HG03558 (cell line): Measurements from ENCODE around the gene GIMAP5.
"Not testable (repeated sequence)": the region's sequence is repeated elsewhere in the genome, so short reads cannot be mapped to it uniquely, and the experiment has no call there.

Experiments used
- ATAC-seq: cut with Tn5 transposase; IDR thresholded peaks from one replicate; pipeline ENCODE4 v1.9.1; 2021; ENCODE audit warnings: moderate number of reproducible peaks; ENCODE audit not compliant: unreplicated experiment; ENCODE audit errors: extremely low read depth

GIMAP5 gene

GRCh38 chr7:150756858-150757257 is 19.6 kb downstream of the GIMAP5 start:
- no peak for ATAC-seq

DNA sequence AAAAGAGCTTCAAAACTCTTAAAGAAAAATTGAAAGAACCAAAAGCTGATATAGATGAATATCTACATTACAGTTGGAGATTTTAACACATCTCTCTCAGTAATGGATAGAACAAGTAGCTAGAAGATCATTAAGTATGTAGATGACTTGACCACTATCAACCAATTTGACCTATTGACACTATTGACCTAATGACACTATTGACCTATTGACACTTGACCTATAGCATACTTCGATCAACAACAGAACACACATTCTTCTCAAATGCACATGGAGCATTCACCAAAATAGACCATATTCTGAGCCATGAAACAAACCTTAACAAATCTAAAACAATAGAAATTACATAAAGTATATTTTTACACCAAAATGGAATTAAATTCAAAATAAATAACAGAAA is 22.3 kb downstream of the GIMAP5 start:
- ATAC-seq = no peak

- no peak for ATAC-seq
Measured at GRCh38 chr7:150766334-150766709, 29.1 kb downstream of the GIMAP5 start.

DNA sequence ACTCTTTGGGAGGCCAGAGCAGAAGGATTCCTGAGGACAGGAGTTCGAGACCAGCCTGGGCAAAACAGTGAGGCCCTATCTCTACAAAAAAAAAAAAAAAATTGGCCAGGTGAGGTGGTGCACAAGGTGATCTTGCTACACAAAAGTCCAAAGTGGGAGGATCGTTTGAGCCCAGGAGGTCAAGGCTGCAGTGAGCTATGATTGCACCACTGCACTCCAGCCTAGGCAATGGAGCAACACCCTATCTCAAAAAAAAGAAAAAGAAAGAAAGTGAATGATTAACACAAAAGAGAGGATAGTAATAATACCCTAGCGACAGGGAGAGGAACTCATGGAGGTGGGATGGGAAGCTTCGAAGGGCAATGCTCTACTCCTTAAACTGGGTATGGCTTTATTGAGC is 32.5 kb downstream of the GIMAP5 start:
- ATAC-seq = no peak

DNA sequence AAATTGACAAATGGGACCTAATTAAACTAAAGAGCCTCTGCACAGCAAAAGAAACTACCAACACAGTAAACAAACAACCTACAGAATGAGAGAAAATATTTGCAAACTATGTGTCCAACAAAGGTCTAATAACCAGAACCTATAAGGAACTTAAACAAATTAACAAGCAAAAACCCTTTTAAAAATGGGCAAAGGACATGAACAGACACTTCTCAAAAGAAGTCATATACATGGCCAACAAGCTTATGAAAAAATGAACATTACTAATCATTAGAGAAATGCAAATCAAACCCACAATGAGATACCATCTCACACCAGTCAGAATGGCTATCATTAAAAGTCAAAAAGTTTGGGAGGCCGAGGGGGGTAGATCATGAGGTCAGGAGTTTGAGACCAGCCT is 36.9 kb downstream of the GIMAP5 start:
- not testable (repeated sequence) for ATAC-seq

- ATAC-seq = no peak
Measured at GRCh38 chr7:150778014-150778737, 41.0 kb downstream of the GIMAP5 start.

- ATAC-seq = no peak
Measured at GRCh38 chr7:150778738-150779301, 41.6 kb downstream of the GIMAP5 start.

- no peak for ATAC-seq
Measured at GRCh38 chr7:150780292-150780691, 43.1 kb downstream of the GIMAP5 start.

- no peak for ATAC-seq
Measured at GRCh38 chr7:150781103-150781502, 43.9 kb downstream of the GIMAP5 start.

GRCh38 chr7:150781961-150782360 is 44.7 kb downstream of the GIMAP5 start:
- ATAC-seq = no peak

DNA sequence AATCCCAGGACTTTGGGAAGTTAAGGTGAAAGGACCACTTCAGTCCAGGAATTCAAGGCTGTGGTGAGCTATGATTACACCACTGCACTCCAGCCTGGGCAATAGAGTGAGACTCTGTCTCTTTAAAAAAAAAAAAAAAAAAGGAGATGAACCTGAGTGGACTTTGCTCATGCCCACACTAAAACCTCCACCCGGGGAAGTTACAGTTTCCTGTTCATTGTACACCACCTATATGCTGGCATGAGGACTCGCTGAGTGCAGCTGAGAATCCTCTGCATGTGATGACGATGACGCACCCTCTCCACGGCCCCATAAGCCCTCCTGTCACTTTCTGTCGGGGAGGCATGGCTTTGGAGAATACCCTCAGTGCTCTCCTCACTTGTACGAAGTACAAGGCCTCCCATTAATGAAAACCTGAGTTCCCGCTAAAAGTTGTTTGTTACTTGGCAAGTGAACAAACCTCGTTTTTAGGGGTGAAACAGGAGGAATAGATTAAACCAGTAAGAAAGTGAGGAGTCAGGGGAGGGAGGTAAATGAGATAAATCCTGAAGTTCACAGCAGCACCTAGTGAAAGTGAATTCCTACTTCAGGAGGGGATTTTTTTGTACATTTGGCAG is 47.0 kb downstream of the GIMAP5 start:
- no peak for ATAC-seq

GRCh38 chr7:150784954-150785353 is 47.7 kb downstream of the GIMAP5 start:
- no peak for ATAC-seq

DNA sequence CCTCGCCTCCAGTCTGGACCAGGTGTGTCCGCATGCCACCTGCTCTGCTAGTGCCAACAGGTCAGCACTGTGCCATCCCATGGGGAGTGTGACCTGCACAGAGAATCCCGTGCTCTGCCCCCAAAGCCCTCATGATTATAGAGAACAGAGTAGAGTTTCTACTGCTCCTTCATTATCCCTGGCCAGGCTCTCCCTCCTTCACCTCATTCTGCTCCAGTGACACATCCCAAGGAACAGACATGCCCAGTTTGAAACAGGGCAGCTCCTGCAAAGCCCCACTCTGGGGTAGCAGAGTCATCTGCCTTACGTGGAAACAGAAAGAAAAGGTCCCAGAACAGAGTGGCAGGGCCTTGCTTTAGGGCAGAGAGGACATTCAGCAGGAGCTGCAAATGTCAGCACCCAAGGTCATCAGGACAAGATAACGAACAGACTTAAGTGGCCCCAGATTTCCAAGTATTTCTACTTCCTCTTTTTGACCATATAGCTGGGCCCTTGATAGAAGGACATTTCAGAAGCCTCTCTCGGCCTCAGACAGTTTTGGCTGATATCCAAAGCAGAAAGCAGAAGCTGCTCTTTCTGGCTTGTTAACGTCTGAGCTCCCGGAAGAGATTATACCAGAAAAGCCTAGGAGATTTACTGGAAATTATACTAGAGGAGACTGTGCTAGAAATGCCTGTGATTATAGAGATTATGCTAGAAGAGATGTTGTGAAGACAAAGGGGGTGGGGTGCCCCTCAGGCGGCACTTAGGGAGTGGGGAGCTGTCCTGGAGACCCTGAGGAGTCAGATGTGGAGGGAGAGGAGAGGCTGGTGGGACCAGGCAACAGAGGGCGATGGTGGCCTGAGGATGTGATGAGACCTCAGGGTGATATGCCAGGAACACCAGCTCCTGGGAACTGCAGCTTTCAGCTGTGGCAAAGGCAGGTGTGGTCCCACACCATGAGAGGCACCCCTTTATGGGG is 50.4 kb downstream of the GIMAP5 start:
- ATAC-seq = no peak

DNA sequence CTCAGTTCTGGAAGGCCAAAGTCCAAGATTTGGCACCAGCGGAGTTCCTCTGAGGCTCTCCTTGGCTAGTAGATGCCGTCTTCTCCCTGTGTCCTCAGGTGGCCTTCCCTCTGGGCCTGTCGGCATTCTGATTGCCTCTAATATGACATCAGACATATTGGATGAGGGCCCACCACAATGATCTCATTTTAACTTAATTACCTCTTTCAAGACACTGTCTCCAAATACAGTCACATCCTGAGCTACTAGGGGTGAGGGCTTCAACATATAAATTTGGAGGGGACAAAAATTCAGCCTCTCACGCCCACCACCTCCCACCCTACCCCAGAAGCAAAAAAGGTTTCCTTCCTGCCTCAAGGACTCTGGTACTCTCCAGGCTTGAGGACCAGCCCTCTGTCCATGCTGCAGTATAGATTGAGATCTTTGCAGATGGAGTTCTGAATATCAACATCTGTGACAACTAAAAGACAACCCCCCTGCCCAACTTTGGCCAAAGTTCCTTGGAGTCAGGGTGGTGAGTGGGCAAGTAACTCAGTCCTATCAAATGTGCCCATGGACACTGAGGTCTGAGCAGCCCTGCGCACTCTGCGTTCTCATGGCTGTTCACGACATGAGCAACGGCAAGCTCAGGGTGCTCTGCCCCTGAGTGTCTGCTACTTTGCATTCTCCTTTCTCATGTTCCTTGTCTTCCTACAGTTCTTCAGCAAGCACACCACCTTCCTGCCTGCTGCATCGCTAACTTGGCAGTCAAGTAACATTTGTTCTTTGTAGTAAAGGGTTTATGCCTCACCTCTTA is 51.5 kb downstream of the GIMAP5 start:
- no peak for ATAC-seq

DNA sequence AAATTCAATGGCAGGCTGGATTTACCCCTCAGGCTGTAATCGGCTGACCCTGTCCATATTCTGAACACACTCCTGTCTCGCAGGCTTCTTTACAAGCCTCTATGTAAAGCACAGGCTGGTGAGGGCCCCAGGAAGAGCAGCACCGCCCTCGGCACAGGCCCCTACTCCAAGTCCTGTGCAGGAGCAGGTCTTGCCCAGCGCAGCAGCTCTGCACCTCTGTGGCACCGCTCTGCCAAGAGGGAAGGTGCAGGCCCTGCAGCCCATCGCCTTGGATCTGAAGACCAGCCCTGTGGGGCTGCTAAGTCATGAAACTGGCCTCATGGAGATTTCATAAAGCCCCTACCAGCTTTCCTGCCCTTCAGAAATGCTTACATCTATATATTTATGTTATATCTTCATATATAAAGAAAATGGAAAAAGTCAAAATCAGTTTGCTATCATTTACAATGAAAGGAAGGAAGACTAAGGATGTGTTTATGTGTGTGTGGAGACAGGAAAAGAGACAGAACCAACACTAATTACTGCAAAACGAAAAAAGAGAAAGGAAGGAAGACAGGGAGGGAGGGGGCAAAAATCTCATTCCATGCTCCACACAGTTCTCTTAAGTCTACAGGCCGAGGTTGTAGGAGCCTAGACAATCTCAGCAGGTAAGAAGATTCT is 53.3 kb downstream of the GIMAP5 start:
- no peak for ATAC-seq

DNA sequence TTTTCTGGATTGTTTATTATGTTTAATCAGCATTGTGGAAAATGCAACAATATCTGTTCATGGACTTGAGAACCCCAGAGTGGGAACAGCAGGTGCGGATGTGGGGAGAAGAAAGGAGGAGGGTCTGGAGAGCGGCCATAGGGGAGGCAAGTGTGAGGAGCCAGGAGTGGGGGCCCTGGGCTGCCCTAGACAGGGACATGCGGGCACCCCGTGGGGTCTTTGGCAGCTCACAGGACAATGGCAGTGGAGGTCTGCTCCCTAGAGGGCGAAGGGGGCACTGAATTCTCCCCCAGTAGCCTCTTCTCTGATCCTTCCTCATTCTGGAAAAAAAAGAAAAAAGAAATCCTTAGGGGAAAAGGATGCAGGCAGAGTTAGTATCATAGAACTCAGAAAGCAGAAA is 54.1 kb downstream of the GIMAP5 start:
- no peak for ATAC-seq

DNA sequence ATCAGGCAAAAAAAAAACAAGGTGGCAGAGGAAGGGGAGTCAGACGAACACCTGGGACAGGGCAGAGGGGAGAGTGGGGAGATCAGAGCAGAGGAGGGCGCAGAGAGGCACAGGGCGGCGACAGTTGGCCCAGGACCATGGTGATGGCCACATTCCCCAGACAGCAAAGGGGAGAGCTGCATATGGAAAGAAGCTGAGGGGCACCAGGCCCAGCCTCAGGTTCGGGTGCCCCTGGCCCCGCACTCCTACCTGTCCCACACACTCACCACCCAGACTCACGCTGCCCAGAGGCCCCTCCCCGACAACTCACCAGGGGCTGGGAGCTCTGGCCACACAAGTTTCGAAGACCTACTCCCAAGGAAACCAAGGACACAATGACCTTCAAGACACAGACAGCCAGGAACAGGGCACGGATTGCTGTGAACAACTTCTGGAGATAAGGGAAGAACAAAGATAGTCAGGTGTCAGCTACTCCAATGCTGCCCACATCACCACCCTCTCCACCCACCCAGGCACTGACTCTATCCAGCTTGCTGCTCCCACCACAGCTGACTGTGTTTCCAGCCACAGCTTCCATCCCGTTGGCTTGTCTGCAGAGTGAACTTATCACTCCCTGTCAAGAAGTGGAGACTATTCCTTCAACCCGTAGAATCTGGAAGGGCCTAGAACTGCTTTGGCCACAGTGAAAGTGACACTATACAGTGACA is 54.7 kb downstream of the GIMAP5 start:
- ATAC-seq = no peak
